Esophagus squamous epithelium (tissue), 5 donors: ENCODE data around the gene FAAP100. TPM values are rescaled to one million over a fixed set of nuclear protein-coding genes. Genes with fewer than 3 reads are reported as not detected.

Experiments
- DNase-seq: peaks from one replicate; lab custom pipeline; 2025; lab: John Stamatoyannopoulos, UW
- H3K27ac ChIP-seq, 4 donors: fragments of 200-600 bp; sonication (generic); one replicate each; pipeline ENCODE4 v1.5.1; 2016 to 2019; ENCODE audit warnings: mild to moderate bottlenecking in 1 of 4
- H3K27me3 ChIP-seq, 4 donors: fragments of 200-600 bp; sonication (generic); 1 replicate in 3 of 4; 2 replicates in 1 of 4; pipeline versions ENCODE4 v1.5.1 to v1.6.0; 2017 to 2021; ENCODE audit warnings: antibody characterized with exemption in 1 of 4
- H3K36me3 ChIP-seq, 3 donors: fragments of 200-600 bp; sonication (generic); one replicate each; pipeline ENCODE4 v1.5.1; 2016 to 2019
- H3K4me1 ChIP-seq, 3 donors: fragments of 200-600 bp; sonication (generic); one replicate each; pipeline ENCODE4 v1.5.1; 2017 to 2019
- H3K4me3 ChIP-seq, 4 donors: fragments of 200-600 bp; sonication (generic); 1 replicate in 3 of 4; 2 replicates in 1 of 4; pipeline ENCODE4 v1.5.1; 2016 to 2019; ENCODE audit warnings: mild to moderate bottlenecking in 2 of 4, moderate library complexity in 1 of 4
- H3K9me3 ChIP-seq, 3 donors: fragments of 200-600 bp; sonication (generic); one replicate each; pipeline ENCODE4 v1.5.1; 2016 to 2019
- POLR2A ChIP-seq, 4 donors: fragments of 450-650 bp; IDR thresholded peaks; one replicate each; pipeline ENCODE4 v1.6.1; 2017; ENCODE audit warnings: antibody characterized with exemption in 4 of 4, mild to moderate bottlenecking in 4 of 4, moderate library complexity in 3 of 4
- WGBS, 2 donors: methylation state at CpG; one replicate each; pipeline ENCODE4 v1.1.5; 2018; 5-methylcytosine and 5-hydroxymethylcytosine counted together
- intact Hi-C: fragments of 100-400 bp; cut with DNase I; formaldehyde crosslinking; loops from one replicate; pipeline ENCODE4 v1.15.0; 2022
- total RNA-seq, 4 donors: library from RNA; depleted of rRNA; stranded (reverse); fragments of >200 nt; gene quantifications; one replicate each; pipeline ENCODE4 v1.1.0, GENCODE V29; 2016
- TF ChIP-seq, protein P1 (sequence below), 6 experiments: fragments of 450-650 bp in 4 of 6; fragments of 200-600 bp in 2 of 6; sonication (generic) in 2 of 6; IDR thresholded peaks; one replicate each; pipeline ENCODE4 v1.5.1; 2016 to 2019; ENCODE audit warnings: antibody characterized with exemption in 6 of 6, mild to moderate bottlenecking in 4 of 6, moderate library complexity in 4 of 6
- donor health status: DM: yes; HTN: yes; CAD: no.

The FAAP100 gene
- total RNA-seq, 4 donors from 2014 or later: 17.3 to 32.2 (median 26.1) TPM

DNA sequence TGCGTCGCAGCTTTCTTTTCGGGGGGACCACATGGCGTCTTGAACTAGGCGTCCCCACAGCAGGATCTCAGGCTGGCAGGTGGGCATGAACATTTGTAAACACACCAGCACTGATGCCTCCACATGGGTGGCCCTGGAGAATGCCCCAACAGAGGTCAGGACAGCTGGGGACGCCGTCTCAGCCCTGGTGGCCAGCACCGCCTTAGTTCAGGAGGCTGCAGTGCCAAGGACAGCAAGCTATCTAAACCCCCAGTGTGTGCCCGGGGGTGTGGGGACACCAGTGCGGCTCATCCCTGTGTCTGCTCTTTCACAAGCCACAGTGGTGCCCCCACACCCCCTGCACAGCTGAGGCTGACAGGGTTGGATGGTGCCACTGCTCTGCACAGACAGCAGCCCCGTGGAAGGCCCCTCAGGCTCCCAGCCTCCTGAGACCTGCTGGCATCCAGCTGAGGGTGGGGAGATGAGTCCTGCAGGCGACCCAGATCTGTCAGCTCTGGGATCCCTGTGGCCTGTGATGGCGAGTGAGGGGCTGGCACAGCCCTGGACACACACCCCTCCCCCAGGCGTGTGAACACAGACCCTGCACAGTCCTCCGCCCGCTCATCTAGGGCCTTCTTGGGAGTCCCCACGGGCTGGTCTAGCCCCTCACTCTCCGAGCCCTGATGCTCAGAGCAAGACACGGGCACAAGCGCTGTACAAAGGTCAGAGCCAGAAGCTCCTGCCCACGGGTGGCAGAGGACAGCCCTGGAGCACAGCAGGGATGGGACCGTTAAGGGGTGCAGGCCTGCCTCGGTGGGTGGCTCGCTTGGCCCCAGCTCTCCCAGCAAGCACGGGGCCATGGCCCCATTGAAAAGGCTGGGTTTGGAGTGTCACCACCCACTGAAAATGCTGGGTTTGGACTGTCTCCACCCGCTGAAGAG is 13.2 kb downstream of the FAAP100 start:
- H3K36me3 ChIP-seq: peaks cover 3 to 59% (median 9%) of the 10 kb centered on the region in 3 donors
- DNase-seq: no peak
- peaks cover 5 to 44% (median 10%) of the 10 kb centered on the region in 4 donors for H3K27me3 ChIP-seq
- no peak for TF ChIP-seq POLR2A (IDR thresholded peaks at IDR 0.05)
- TF ChIP-seq, protein P1, sequence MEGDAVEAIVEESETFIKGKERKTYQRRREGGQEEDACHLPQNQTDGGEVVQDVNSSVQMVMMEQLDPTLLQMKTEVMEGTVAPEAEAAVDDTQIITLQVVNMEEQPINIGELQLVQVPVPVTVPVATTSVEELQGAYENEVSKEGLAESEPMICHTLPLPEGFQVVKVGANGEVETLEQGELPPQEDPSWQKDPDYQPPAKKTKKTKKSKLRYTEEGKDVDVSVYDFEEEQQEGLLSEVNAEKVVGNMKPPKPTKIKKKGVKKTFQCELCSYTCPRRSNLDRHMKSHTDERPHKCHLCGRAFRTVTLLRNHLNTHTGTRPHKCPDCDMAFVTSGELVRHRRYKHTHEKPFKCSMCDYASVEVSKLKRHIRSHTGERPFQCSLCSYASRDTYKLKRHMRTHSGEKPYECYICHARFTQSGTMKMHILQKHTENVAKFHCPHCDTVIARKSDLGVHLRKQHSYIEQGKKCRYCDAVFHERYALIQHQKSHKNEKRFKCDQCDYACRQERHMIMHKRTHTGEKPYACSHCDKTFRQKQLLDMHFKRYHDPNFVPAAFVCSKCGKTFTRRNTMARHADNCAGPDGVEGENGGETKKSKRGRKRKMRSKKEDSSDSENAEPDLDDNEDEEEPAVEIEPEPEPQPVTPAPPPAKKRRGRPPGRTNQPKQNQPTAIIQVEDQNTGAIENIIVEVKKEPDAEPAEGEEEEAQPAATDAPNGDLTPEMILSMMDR (IDR thresholded peaks at IDR 0.05): no peak
- peaks cover 6 to 17% (median 15%) of the 10 kb centered on the region in 3 donors for H3K4me1 ChIP-seq
- H3K4me3 ChIP-seq: no peak overlapping the region
- H3K27ac ChIP-seq: no peak overlapping the region
- no peaks in the 10 kb centered on the region for H3K9me3 ChIP-seq
- intact Hi-C loops: no loop called here
- WGBS, 2 donors: 70 to 95% methylated on average over 2 to 4 of the region's 26 CpGs

DNA sequence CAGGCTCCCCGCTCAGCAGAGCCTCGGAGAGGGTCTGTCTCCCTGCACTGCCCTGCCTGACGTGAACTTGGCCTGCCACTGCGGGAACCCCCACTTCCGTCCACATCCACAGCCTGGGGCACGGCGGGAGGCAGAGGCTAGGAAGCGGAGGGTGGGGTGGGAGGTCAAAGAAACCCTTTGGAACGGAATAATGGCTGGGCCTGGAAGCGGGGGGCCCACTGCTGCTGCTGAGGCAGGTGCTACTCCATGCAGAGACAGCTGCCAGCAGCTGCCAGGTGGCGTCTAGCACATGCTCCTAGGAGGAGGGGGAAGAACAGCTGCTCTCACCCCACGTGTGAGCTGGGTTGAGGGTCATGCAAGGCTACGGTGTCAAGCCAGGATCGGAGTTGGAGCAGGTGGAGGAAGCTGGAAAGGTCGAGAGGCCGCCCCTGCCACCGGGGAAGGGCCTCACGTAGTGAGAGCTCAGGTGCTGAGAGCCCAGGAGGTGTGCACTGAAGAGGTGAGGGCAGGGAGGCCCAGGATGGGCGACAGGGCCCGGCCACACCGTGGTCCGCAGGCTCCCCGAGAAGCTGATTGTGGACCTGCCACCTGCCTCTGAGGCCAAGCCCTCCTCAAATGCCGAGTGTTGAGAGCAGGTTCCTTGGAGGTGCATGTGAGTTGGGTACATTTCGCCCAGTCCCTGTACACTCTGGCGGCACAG is 14.1 kb downstream of the FAAP100 start:
- intact Hi-C loops: no loop called here
- H3K36me3 ChIP-seq: peaks cover 3 to 50% (median 9%) of the 10 kb centered on the region in 3 donors
- 78 to 87% methylated on average over 8 to 13 of the region's 26 CpGs for WGBS, 2 donors
- no peaks in the 10 kb centered on the region for H3K9me3 ChIP-seq
- no peak overlapping the region for H3K27ac ChIP-seq
- H3K4me1 ChIP-seq: peaks cover 6 to 17% (median 15%) of the 10 kb centered on the region in 3 donors
- no peak for TF ChIP-seq POLR2A (IDR thresholded peaks at IDR 0.05)
- TF ChIP-seq, protein P1 (IDR thresholded peaks at IDR 0.05): no peak
- no peak for DNase-seq
- peaks cover 5 to 52% (median 10%) of the 10 kb centered on the region in 4 donors for H3K27me3 ChIP-seq
- no peak overlapping the region for H3K4me3 ChIP-seq

DNA sequence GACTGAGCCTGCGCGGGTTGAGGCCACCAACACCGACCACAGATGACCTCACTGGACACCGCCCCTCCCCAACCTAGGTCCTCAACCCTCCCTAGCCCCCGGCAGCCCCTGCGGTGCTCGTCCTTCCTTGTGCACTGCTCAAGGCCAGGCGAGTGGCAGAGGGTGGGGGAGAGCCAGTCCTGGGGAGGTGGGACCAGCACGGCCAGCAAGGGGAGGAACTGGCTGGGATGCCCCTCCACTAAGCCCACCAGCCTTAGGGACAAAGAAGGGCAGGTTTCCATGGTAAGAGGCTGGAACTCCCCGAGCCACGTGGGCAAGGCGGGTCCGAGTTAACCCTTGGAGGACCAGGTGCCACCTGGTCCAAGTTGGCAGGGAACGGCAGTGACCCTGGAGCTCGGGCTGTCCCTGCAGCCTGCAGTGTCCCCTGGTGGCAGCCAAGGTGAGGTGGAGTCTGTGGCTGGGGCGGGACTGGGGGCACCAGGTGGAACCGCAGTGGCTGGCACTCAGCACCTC is 14.8 kb downstream of the FAAP100 start:
- no peak overlapping the region for H3K4me3 ChIP-seq
- no peak for DNase-seq

GRCh38 chr17:81536299-81537290 is 15.6 kb downstream of the FAAP100 start:
- intact Hi-C loops: no loop called here
- Histone ChIP-seq H3K9me3 (no peaks in the 10 kb centered on the region), H3K4me3 (peak overlapping the region in 1 of 4 donors; percentile 13), H3K4me1 (peaks cover 6 to 17% (median 15%) of the 10 kb centered on the region in 3 donors), H3K27ac (no peak overlapping the region), H3K27me3 (peaks cover 5 to 55% (median 10%) of the 10 kb centered on the region in 4 donors), H3K36me3 (peaks cover 3 to 39% (median 9%) of the 10 kb centered on the region in 3 donors)
- no peak for TF ChIP-seq POLR2A (IDR thresholded peaks at IDR 0.05)
- TF ChIP-seq, protein P1 (IDR thresholded peaks at IDR 0.05): no peak
- WGBS, 2 donors: no CpG with 5 or more reads among the region's 89 CpGs
- DNase-seq: no peak

More for the DNA sequence above, 14.8 kb downstream of the FAAP100 start:
- Histone ChIP-seq H3K27me3 (peaks cover 5 to 55% (median 10%) of the 10 kb centered on the region in 4 donors), H3K9me3 (no peaks in the 10 kb centered on the region), H3K36me3 (peaks cover 3 to 44% (median 9%) of the 10 kb centered on the region in 3 donors), H3K27ac (no peak overlapping the region), H3K4me1 (peaks cover 6 to 17% (median 15%) of the 10 kb centered on the region in 3 donors)
- TF ChIP-seq, protein P1 (IDR thresholded peaks at IDR 0.05): peak; percentile 32 to 73 (median 62)
- no peak for TF ChIP-seq POLR2A (IDR thresholded peaks at IDR 0.05)
- no CpG with 5 or more reads among the region's 17 CpGs for WGBS, 2 donors
- intact Hi-C loops: no loop called here
